ENCODE results near the gene PRKCE. TPM values are rescaled to one million over a fixed set of nuclear protein-coding genes. Genes with fewer than 3 reads are reported as not detected.
A peak's percentile ranks its signal among the peaks of the same experiment; 100 is the strongest.

PRKCE gene
- total RNA-seq, 2 donors from 2014 or later, result 7.2 to 25.4 TPM

DNA sequence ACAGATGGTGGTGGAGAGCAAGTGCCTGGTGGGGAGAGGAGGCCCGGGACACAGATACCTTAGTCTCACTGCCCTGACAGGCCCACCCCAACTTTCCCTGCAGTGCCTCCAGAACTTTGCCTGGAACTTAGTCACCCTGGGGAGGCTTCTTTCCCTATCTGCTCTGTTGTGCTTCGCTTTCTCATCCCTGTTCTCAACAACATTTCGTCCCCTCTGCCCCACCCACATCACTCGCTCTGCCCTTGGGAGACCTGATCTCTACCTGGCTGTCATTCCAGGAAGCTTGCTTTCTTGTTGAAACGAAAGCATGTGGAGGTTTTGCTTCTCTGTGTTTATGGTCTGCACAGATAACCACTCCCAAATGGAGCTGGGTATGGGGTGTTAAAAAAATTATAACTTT lies 93.8 kb downstream of the PRKCE start:
- Histone ChIP-seq H3K4me3 (no peak overlapping the region), H3K4me1 (replicated peaks) (peaks cover 3% of the 10 kb centered on the region), H3K36me3 (no peaks in the 10 kb centered on the region), H3K27ac (no peak overlapping the region), H3K27me3 (replicated peaks; ENCODE audit: insufficient read depth) (no peaks in the 10 kb centered on the region), H3K9me3 (no peaks in the 10 kb centered on the region)
- TF ChIP-seq, protein P1, sequence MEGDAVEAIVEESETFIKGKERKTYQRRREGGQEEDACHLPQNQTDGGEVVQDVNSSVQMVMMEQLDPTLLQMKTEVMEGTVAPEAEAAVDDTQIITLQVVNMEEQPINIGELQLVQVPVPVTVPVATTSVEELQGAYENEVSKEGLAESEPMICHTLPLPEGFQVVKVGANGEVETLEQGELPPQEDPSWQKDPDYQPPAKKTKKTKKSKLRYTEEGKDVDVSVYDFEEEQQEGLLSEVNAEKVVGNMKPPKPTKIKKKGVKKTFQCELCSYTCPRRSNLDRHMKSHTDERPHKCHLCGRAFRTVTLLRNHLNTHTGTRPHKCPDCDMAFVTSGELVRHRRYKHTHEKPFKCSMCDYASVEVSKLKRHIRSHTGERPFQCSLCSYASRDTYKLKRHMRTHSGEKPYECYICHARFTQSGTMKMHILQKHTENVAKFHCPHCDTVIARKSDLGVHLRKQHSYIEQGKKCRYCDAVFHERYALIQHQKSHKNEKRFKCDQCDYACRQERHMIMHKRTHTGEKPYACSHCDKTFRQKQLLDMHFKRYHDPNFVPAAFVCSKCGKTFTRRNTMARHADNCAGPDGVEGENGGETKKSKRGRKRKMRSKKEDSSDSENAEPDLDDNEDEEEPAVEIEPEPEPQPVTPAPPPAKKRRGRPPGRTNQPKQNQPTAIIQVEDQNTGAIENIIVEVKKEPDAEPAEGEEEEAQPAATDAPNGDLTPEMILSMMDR (IDR thresholded peaks at IDR 0.05), result no peak
- TF ChIP-seq POLR2A (IDR thresholded peaks at IDR 0.05), result no peak
- 40% methylated on average over 5 of the region's 5 CpGs for WGBS
- intact Hi-C loops (cut with DNase I), result no loop called here
- peak; percentile 16 for DNase-seq (ENCODE audit: low spot score)

DNA sequence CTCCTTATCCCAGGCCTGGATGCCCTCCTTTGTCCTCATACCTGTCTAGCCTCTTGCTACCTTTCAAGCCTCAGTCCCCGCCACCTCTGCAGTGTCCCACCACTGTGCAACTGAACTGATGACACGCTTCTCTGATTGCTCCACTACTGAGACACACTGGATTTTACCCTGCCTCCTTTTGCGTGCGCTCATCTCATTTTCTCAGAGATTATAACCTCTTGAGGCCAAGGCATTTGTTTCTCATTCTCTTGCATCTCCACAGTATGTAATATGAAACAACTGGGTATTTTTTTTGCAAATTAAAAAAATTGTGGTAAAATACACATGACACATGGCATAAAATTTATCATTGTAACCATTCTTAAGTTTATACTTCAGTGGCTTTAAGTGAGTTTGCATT lies 95.4 kb downstream of the PRKCE start:
- TF ChIP-seq POLR2A (IDR thresholded peaks at IDR 0.05) (no peak), POLR2AphosphoS5 (IDR thresholded peaks at IDR 0.05) (no peak)
- TF ChIP-seq, protein P1 (IDR thresholded peaks at IDR 0.05), result no peak
- no peak for DNase-seq (ENCODE audit: low spot score)
- H3K27ac ChIP-seq, result no peak overlapping the region
- H3K9me3 ChIP-seq, result no peaks in the 10 kb centered on the region
- no peak overlapping the region for H3K4me3 ChIP-seq
- H3K36me3 ChIP-seq, result no peaks in the 10 kb centered on the region
- peaks cover 3% of the 10 kb centered on the region for H3K4me1 ChIP-seq (replicated peaks)
- WGBS, result 98% methylated on average over 4 of the region's 4 CpGs
- H3K27me3 ChIP-seq (replicated peaks; ENCODE audit: insufficient read depth), result no peaks in the 10 kb centered on the region
- intact Hi-C loops (cut with DNase I), result no loop called here

DNA sequence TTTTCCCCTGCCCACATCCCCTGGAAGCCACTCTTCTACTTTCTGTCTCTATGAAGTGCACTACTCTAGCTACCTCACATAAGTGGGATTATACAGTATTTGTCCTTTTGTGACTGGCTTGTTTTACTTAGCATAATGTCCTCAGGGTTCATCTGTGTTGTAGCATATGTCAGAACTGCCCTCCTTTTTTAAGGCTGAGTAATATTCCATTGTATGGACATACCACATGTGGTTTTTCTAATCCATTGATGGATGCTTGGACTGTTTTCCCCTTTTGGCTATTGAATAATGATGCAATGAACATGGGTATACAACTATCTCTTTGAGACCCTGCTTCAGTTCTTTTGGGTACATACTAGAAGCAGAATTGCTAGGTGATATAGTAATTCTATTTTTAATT lies 95.9 kb downstream of the PRKCE start:
- Histone ChIP-seq H3K4me3 (no peak overlapping the region), H3K27me3 (replicated peaks; ENCODE audit: insufficient read depth) (no peaks in the 10 kb centered on the region), H3K27ac (no peak overlapping the region), H3K36me3 (no peaks in the 10 kb centered on the region), H3K9me3 (no peaks in the 10 kb centered on the region), H3K4me1 (replicated peaks) (peaks cover 3% of the 10 kb centered on the region)
- no peak for DNase-seq (ENCODE audit: low spot score)
- intact Hi-C loops (cut with DNase I), result no loop called here
- TF ChIP-seq POLR2A (IDR thresholded peaks at IDR 0.05), result no peak
- TF ChIP-seq POLR2AphosphoS5 (IDR thresholded peaks at IDR 0.05), result no peak
- TF ChIP-seq, protein P1 (IDR thresholded peaks at IDR 0.05), result no peak

DNA sequence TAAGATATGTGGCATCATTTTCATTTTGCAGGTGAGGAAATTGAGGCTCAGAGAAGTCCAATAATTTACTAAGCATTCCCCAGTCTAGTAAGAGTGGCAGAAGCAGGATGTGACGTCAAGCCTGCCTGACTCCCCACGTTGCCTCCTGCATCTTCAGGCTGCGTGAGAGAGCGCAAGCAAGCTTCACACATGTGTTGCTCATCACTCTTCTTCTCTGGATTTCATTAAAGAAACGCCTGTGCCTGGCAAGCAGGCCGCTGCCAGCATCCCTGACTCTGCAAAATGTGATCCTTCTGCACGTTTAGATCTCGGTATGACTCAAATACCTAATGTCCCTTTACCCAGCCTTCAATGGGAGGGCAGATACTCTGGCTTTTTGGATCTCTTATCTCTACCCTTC lies 96.8 kb downstream of the PRKCE start:
- H3K27ac ChIP-seq, result no peak overlapping the region
- H3K36me3 ChIP-seq, result no peaks in the 10 kb centered on the region
- WGBS, result 81% methylated on average over 8 of the region's 8 CpGs
- intact Hi-C loops (cut with DNase I), result no loop called here
- no peak overlapping the region for H3K4me3 ChIP-seq
- H3K4me1 ChIP-seq (replicated peaks), result peaks cover 3% of the 10 kb centered on the region
- TF ChIP-seq POLR2AphosphoS5 (IDR thresholded peaks at IDR 0.05) (no peak), POLR2A (IDR thresholded peaks at IDR 0.05) (no peak)
- TF ChIP-seq, protein P1 (IDR thresholded peaks at IDR 0.05), result no peak
- no peak for DNase-seq (ENCODE audit: low spot score)
- no peaks in the 10 kb centered on the region for H3K9me3 ChIP-seq
- H3K27me3 ChIP-seq (replicated peaks; ENCODE audit: insufficient read depth), result no peaks in the 10 kb centered on the region

DNA sequence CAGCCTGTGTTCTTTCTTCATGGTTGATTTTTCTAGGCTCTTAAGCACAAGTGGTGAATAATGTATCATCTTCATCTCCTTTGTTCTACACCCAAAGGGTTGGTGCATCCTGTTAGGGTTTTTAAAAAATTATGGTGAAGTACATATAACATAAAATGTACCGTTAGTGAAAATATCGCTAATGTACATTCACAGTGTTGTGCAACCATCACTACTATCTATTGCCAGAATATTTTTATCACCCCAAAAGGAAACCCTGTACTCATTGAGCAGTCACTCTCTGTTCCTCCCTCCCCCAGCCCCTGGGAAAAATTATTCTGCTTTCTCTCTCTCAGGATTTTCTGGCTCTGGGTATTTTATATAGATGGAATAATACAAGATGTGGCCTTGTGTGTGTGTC lies 98.5 kb downstream of the PRKCE start:
- TF ChIP-seq POLR2AphosphoS5 (IDR thresholded peaks at IDR 0.05) (no peak), POLR2A (IDR thresholded peaks at IDR 0.05) (no peak)
- TF ChIP-seq, protein P1 (IDR thresholded peaks at IDR 0.05), result no peak
- DNase-seq (ENCODE audit: low spot score), result no peak
- no peaks in the 10 kb centered on the region for H3K36me3 ChIP-seq
- no peak overlapping the region for H3K4me3 ChIP-seq
- no peak overlapping the region for H3K27ac ChIP-seq
- no peaks in the 10 kb centered on the region for H3K27me3 ChIP-seq (replicated peaks; ENCODE audit: insufficient read depth)
- intact Hi-C loops (cut with DNase I), result no loop called here
- peaks cover 2% of the 10 kb centered on the region for H3K4me1 ChIP-seq (replicated peaks)
- 78% methylated on average over 2 of the region's 2 CpGs for WGBS
- no peaks in the 10 kb centered on the region for H3K9me3 ChIP-seq
